ENCODE results near the gene SRM.
"Not testable (repeated sequence)": the region's sequence is repeated elsewhere in the genome, so short reads cannot be mapped to it uniquely, and the experiment has no call there.

SRM gene

DNA sequence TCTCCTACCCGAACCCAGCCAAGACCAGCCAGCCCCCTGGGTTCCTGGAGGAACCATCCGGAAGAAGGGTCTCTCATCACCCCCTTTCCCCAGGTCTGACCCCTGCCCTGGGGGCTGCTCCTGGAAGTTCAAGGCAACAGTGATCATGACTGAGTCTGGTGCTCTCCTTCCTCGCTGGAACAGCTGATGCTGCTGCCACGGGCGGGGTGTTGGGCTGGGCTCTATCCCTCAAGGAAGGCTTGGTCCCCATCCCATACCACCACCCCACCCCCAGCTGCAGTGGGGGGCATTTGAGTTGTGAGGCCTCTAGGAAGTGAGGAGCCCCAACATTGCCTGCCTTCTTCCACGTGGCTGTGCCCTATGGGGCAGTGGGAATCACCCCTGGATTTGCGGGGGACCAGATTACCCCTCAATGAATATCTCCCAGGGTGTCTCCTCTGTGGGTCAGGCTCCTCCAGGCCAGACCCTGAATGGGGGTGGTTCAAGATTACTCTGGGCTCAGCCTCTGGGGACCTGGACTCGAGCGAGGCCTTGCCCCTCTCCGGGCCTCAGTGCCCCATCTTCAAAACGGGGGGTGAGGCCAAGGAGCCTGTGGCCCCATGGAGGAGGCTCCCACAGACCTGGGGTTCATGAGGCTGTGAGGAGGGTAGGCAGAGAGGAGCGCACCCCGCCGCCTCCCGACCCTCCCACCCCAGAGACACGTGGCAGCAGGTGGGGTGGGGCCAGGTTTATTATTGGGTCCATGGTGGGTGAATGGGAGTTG, 15.6 kb downstream of the SRM start:
- no peak for DNase-seq

DNA sequence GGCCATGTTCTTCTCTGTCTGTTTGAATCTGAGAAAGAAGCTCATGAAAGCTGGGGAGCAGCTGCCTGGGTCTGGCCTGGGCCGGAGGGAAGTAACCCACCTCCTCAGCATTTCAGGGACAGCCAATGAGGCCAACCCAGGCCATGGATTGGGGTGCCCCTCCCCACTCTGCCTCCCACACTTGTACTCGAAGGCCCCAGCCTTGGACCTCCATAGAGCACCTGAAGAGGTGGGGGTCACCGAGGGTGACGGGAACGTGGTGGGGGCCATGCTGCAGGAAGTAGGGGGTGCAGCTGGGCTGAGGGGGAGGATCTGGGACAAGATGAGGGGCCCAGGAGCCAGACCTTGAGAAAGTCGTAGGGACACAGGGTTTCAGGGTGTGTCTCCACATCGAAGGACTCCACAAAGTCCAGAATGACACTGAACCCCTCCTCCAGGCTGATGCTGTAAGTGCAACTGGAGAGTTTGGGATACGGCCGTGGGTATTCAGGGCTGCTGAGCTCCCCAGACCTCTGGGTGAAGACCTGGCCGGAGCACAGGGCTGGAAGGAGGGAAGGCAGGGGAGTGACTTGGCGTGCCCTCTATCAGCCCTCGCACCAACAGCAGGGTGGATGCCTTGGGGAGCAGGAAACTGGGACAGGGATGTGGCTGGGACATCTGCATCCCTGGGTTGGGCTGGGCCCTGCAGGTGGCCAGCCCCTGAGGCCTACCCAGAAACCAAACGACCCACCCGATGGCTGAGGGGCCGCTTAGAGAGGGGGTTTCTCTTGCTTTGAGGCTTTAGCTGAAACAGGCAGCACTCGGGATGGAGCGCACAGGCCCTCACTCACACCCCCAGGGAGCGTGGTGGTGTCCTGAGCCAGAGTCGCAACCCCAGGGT, 16.6 kb downstream of the SRM start:
- DNase-seq: no peak

GRCh38 chr1:11042065-11042464, 17.8 kb downstream of the SRM start:
- DNase-seq: no peak

DNA sequence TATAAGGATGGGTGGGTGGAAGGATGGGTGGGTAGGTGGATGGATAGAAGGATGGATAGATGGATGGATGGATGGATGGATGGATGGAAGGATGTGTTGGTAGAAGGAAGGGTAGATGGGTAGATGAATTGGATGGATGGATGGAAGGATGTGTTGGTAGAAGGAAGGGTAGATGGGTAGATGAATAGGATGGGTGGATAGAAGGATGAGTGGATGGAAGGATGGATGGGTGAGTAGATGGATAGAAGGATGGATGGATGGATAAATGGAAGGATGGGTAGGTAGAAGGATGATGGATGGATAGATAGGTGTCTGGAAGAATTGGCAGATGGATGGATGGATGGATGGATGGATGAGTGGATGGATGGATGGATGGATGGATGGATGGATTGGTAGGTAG, 18.8 kb downstream of the SRM start:
- DNase-seq: no peak

DNA sequence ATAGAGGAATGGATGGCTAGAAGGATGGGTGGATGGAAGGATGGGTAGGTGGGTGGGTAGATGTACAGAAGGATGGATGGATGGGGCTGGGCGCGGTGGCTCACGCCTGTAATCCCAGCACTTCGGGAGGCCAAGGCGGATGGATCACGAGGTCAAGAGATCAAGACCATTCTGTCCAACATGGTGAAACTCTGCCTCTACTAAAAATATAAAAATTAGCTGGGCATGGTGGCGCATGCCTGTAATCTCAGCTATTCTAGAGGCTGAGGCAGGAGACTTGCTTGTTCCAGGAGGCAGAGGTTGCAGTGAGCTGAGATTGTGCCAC, 19.8 kb downstream of the SRM start:
- not testable (repeated sequence) for DNase-seq

GRCh38 chr1:11039351-11040104, 20.3 kb downstream of the SRM start:
- DNase-seq: no peak

DNA sequence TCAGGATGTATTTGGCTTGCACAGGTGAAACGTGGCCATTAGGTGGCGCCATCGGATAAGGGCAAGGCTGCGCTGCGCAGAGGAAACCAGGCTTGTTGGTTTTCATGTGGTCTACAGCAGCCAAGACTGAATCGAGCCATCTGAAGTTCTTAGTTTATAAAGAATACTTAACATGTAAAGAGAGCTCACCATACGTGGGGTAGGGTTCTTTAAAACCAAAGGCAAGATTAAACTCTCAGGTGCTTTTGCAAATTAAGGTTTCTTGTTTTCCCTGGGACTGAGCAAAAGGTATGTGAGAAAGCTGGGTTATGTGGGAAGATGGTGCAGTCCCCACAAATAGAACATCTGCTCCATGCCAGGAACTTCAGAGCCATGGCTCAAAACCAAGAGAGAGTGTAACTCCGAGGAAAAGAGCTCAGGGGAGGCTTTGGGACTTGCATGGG, 22.1 kb downstream of the SRM start:
- DNase-seq: peak; percentile 93

DNA sequence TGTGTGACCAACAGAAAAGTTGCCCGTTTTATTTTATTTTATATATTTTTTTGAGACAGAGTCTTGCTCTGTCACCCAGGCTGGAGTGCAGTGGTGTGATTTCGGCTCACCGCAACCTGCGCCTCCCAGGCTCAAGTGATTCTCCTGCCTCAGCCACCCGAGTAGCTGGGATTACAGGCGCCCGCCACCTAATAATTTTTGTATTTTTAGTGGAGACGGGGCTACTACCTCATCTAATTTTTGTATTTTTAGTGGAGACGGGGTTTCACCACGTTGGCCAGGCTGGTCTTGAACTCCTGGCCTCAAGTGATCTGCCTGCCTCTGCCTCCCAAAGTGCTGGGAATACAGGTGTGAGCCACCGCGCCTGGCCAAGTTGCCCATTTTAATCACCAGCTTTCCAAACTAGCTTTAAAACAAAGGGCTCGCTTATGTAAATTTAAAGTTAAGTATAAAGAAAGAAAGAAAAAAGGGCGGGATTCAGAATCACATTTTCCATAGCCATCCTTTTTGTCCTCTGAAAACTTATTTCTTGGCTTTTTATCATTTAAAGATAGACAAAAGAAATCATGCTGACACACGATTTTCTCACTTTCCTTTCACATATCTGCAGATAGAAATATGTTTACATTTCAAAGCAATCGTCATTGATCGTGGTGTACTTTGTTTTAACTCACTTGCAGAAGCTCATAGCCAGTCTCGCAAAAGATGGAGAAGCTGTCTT, 22.6 kb downstream of the SRM start:
- DNase-seq: not testable (repeated sequence)

DNA sequence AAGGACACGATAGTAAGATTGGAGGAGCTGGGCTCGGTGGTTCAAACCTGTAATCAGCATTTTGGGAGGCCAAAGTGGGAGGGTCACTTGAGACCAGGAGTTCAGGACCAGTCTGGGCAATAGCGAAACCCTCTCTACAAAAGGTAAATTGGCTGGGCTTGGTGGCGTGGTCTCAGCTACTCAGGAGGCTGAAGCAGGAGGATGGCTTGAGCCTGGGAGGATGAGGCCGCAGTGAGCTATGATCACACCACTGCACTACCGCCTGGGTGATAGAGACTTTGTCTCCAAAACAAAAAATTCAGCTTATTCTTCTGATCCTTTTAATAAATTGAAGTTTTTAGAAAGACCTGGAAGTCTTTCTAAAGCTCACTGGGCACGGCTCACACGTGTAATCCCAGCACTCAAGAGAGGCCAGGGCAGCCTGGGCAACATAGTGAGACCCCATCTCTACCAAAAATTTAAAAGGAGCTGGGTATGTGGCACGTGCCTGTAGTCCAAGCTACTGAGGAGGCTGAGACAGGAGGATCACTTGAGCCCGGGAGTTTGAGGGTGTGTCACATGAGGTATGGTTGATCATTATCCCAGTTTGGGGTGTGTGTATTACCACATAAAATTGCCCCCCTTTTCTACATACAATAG, 28.1 kb downstream of the SRM start:
- no peak for DNase-seq

GRCh38 chr1:11030865-11031264, 29.0 kb downstream of the SRM start:
- DNase-seq: no peak

- no peak for DNase-seq
Measured at GRCh38 chr1:11028018-11028417, 31.8 kb downstream of the SRM start.

- no peak for DNase-seq
Measured at GRCh38 chr1:11027316-11027715, 32.5 kb downstream of the SRM start.

DNA sequence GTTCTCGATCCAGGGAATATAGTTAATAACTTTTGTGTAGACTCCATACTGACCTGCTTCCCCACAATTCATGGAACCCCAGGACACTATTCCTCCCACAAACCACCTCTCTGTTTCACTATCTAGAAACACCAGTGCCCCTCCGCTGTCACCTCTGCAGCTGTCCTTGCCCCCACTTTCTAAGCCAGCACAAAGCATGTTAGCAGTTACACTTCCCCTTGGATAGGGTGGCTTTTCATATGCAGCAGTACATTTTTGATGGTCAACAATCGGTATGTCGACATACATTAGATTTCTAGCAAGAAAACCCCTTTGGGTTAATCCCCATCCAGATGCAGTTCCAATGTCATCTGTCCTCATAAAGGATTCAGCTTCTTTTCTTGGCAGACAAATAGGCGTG, 32.9 kb downstream of the SRM start:
- DNase-seq: no peak

GRCh38 chr1:11026052-11026451, 33.8 kb downstream of the SRM start:
- DNase-seq: no peak

DNA sequence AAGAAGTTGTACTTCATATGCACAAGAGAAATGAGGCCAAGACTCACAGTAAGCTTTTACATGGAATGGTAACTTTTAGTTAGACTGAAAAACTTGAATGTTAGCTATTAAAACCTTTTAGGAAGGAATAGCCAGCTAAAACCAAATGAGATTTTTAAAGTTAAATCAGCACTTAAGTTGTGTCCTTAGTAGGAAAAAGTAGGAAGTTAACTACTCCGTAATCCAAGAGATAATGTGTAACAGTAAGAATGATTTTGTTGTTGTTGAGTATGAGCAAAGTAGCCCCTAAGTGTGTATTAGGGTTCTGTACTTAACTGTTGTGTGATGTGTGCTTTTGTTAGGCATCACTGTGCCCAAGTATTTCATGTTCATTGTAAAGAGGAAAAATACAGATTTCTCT, 34.2 kb downstream of the SRM start:
- no peak for DNase-seq

- no peak for DNase-seq
Measured at GRCh38 chr1:11024874-11025203, 35.0 kb downstream of the SRM start.

- DNase-seq: no peak
Measured at GRCh38 chr1:11024154-11024873, 35.5 kb downstream of the SRM start.

GRCh38 chr1:11023201-11023600, 36.6 kb downstream of the SRM start:
- DNase-seq: no peak

DNA sequence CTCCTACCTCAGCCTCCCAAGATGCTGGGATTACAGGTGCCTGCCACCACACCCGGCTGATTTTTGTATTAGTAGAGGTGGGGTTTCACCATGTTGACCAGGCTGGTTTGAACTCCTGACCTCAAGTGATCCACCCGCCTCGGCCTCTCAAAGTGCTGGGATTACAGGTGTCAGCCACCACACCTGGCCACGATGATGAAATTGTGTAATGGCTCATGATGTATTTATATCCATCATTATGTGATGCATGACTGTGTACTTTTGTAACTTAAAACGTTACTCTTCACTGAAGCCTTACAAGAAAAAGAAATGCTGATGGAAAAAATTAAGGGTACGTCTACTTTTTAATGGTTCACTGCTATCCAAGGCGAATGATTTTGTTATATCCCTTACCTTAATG, 39.8 kb downstream of the SRM start:
- no peak for DNase-seq

DNA sequence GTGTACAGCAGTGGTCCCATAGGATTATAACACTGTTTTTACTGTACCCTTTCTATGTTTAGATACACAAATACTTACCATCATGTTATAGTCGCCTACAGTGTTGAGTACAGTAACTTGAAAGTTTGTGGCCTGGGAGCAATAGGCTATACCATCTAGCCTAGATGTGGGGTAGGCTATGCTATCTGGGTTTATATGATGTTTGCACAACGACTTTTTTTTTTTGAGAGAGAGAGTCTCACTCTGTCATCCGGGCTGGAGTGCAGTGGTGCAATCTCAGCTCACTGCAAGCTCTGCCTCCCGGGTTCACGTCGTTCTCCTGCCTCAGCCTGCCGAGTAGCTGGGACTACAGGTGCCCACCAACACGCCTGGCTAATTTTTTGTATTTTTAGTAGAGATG, 40.5 kb downstream of the SRM start:
- DNase-seq: not testable (repeated sequence)

DNA sequence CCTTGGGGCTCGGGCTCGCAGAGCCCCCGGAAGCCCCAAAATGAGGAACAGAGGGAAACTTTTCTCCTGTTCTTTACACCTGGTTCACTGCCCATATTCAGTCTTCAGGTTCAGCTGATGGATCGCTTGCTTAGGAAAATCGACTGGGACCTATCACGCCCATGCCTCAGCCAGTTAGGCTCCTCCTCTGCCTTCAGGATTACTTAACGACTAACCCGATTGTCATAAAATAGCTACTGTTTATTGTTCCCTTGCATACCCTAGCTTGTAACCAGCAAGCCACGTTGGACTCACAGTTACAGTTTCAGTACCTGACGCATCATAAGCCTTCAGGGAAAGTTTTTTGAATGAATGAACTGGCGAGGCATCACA, 46.7 kb downstream of the SRM start:
- DNase-seq: no peak

Data from hematopoietic multipotent progenitor cell treated with erythropoietin and hydrocortisone succinate and interleukin-3 and kit ligand, for 6 days (in vitro differentiated cells).